Ishikawa (cell line): ENCODE data around the gene GJD3.

Source experiments
- CEBPB ChIP-seq: IDR thresholded peaks from 2 replicates; pipeline ENCODE4 v1.6.1; 2012
- CREB1 ChIP-seq: IDR thresholded peaks from 2 replicates; pipeline ENCODE4 v1.6.1; 2012; ENCODE audit warnings: low read depth
- EGR1 ChIP-seq: IDR thresholded peaks from 2 replicates; pipeline ENCODE4 v1.6.1; 2012
- EP300 ChIP-seq: IDR thresholded peaks from 2 replicates; pipeline ENCODE4 v1.6.1; 2012; ENCODE audit warnings: borderline replicate concordance
- FOXM1 ChIP-seq: IDR thresholded peaks from 2 replicates; pipeline ENCODE4 v1.6.1; 2012; ENCODE audit warnings: low read depth, borderline replicate concordance
- MAX ChIP-seq: IDR thresholded peaks from 2 replicates; pipeline ENCODE4 v1.6.1; 2012
- NFIC ChIP-seq: IDR thresholded peaks from 2 replicates; pipeline ENCODE4 v1.6.1; 2012
- RAD21 ChIP-seq: IDR thresholded peaks from 2 replicates; pipeline ENCODE4 v1.6.1; 2012; ENCODE audit warnings: low read depth
- REST ChIP-seq: IDR thresholded peaks from 2 replicates; pipeline ENCODE4 v1.6.1; 2012; ENCODE audit warnings: low read depth, mild to moderate bottlenecking
- TAF1 ChIP-seq: IDR thresholded peaks from 2 replicates; pipeline ENCODE4 v1.6.1; 2012; ENCODE audit warnings: low read depth, mild to moderate bottlenecking
- TCF12 ChIP-seq: IDR thresholded peaks from 2 replicates; pipeline ENCODE4 v1.6.1; 2012; ENCODE audit warnings: low read depth
- TEAD4 ChIP-seq: IDR thresholded peaks from 2 replicates; pipeline ENCODE4 v1.6.1; 2012
- USF1 ChIP-seq: IDR thresholded peaks from 2 replicates; pipeline ENCODE4 v1.6.1; 2012
- YY1 ChIP-seq: IDR thresholded peaks from 2 replicates; pipeline ENCODE4 v1.6.1; 2012; ENCODE audit warnings: low read depth
- ZBTB7A ChIP-seq: IDR thresholded peaks from 2 replicates; pipeline ENCODE4 v1.6.1; 2012; ENCODE audit warnings: low read depth

Gene GJD3

GRCh38 chr17:40345994-40346764, 18.4 kb downstream of the GJD3 start:
- TF ChIP-seq YY1 (no peak), ZBTB7A (no peak), MAX (no peak), NFIC (no peak), EGR1 (no peak), CREB1 (no peak), USF1 (no peak), TEAD4 (no peak), EP300 (no peak), TAF1 (no peak), CEBPB (no peak), RAD21 (no peak), REST (no peak), TCF12 (no peak)

- TF ChIP-seq RAD21 (0 out of 2 replicates have a peak, but pooled peaks have one; percentile 1), YY1 (no peak; the same call in 1 of the 2 replicates), CREB1 (no peak), EP300 (peak; percentile 50; the same call in 1 of the 2 replicates), NFIC (peak; percentile 50; the same call in 1 of the 2 replicates), CEBPB (no peak), FOXM1 (0 out of 2 replicates have a peak, but pooled peaks have one; percentile 28), TEAD4 (peak; percentile 90), REST (no peak), ZBTB7A (peak; percentile 92), TAF1 (peak; percentile 45), TCF12 (peak; percentile 63; the same call in 1 of the 2 replicates), EGR1 (peak; percentile 27; the same call in 1 of the 2 replicates), MAX (peak; percentile 95), USF1 (no peak)
These were observed 19.2 kb downstream of the GJD3 start for GRCh38 chr17:40345161-40345993.

GRCh38 chr17:40344421-40345160, 19.9 kb downstream of the GJD3 start:
- no peak for TF ChIP-seq NFIC
- no peak for TF ChIP-seq MAX
- no peak for TF ChIP-seq FOXM1
- TF ChIP-seq ZBTB7A = 0 out of 2 replicates have a peak, but pooled peaks have one; percentile 2
- TF ChIP-seq CREB1 = no peak

GRCh38 chr17:40343219-40344119, 21.1 kb downstream of the GJD3 start:
- TF ChIP-seq USF1 = no peak
